SW480 (cell line): ENCODE results near the gene ASZ1.
"Not testable (repeated sequence)": the region's sequence is repeated elsewhere in the genome, so short reads cannot be mapped to it uniquely, and the experiment has no call there.

Experiments used
- DNase-seq: peaks from one replicate; pipeline ENCODE4 v3.0.0-alpha.2; 2016; ENCODE audit warnings: low spot score

ASZ1 gene

GRCh38 chr7:117427258-117427701 lies at the start of gene ASZ1:
Gene ASZ1, minus strand, starts transcription at chr7:117427493. Its CDS starts 33 bp downstream, at chr7:117427460.
- no peak for DNase-seq

GRCh38 chr7:117476557-117477215 lies 49.4 kb upstream of the ASZ1 start:
- no peak for DNase-seq

DNA sequence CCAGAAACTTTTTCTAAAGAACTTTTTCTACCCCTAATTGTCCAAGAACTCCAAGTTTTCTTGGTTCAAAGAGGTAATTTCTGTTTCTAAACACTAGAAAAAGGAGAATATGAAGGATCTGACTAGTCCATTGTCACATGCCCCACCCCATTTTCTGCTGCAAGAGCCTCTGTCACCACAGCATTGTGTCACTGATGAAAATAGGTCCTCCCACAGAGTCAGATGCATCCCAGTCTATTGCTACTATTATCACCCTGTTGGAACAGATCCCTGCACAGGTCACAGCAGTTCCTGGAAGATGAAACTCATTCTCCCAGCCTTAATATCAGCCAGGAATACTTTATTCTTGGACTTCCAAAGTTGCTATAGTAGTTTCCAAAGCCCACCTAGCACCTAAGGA lies 45.0 kb upstream of the ASZ1 start:
- DNase-seq = no peak

- DNase-seq = no peak
Measured at GRCh38 chr7:117470777-117471176, 43.5 kb upstream of the ASZ1 start.

GRCh38 chr7:117468174-117468573 lies 40.9 kb upstream of the ASZ1 start:
- DNase-seq = no peak

GRCh38 chr7:117460815-117461214 lies 33.5 kb upstream of the ASZ1 start:
- not testable (repeated sequence) for DNase-seq

GRCh38 chr7:117459735-117460134 lies 32.4 kb upstream of the ASZ1 start:
- DNase-seq = no peak

DNA sequence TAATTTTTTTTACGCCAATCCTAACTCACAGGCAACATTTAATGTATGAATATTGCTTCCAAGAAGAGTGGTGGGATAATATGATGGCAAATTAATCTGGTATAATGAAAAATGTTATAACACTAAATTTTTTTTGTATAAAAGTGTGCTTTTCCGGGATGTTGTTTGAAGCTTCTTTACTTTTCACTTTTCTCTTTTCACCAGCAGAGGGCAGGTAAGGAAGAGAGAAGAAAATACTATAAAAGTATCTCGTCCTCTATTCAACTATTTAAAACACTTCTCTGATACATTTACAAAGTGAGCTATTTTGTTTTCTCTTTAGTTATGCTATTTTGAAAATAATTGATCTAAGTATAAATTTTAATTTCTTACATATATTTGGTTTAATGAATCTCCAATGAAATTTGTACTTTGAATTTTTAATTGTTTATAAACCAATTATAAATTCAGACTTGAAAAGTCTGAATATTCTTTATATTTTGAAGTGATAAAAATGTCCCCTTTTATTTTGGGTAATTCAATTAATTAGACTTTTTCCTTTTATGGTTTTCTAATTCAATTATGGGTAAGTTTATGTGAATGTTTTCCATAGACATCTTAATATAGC lies 31.8 kb upstream of the ASZ1 start:
- DNase-seq = peak; percentile 38

DNA sequence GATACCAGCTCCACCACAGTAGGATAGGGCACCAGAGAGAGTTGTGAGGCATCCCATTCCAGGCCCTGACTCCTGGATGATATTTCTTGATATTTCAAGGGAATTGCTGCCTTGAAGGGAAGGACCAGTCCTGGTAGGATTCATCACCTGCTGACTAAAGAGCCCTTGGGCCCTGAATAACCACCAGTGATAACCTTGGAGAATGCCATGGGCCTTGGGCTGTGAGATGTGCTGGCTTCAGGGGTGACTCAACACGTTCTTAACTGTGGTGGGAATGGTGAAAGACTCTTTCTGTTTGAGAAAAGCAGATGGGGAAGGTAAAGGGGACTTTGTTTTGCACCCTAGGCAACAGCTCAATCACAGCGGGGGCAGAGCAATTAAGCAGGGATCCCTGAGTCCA lies 21.4 kb upstream of the ASZ1 start:
- no peak for DNase-seq

DNA sequence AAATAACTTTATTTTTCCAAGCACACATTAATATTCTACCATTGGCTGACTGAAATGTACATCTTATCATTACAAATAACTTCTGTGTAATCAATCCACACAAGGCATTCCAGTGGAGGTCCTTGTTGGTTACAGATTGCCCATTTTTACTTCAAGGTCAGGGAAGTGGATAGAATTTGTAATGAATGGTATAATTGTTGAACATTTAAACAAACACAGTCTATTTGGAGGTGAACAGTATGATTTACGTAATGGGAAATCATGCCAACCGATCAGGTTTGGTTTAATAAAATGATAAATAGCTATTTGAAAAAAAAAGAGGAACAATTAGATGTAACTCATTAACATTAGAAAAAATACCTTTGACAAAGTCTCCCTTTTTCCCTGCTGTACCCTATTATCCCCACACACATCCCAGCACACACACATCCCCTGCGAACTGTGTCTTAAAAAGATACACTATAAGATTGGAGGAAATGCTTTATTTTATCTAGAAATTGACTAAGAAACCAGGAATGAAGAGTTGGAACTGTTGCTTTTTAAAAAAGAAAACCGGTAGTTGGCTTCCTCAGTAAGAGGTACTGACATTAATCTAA lies 19.0 kb upstream of the ASZ1 start:
- no peak for DNase-seq

DNA sequence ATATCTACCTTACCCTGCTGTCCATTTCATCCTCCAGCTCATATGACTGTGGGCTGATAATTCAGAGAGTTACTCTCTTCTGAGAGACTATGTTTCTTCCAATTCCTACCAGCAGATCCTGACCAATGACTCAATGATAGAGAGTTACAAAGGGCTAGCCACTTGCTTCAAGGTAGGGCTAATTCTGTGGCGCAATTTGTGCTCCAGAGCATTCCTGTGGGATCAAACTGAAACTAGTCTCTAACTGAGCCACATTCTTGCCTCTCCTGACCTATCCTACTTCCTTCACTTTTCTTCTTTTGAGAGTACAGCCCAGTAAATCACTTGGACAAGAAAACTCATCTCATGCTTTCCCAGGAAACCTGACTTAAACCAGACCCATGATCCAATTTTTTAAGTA lies 17.9 kb upstream of the ASZ1 start:
- DNase-seq = peak; percentile 20

GRCh38 chr7:117444646-117445045 lies 17.4 kb upstream of the ASZ1 start:
- no peak for DNase-seq

DNA sequence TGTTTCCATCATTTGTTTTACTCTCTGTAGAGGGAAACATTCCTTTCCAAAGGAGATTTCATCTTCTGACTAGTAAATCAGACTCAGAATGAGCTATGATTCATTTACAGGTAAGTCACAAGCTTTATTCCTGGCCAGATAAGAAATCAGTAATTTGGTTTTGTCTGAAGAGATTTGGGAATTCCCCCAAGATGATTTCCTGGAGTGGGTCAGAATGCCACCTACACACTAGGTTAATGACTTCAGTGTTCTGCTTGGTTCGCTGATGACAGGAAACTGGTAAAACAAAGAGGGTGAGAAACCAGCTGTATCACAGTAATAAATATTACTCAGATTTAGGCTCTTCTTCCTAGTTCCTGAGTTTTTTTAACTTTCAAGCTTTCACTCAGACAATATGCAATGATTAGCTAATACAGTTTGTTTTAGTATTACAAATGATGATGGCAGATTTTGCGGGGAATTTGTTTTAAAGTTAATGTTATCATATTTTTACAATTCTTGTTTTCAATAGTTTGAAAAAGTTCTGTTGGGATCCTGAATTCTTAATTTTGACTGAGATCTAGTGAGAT lies 8.3 kb upstream of the ASZ1 start:
- no peak for DNase-seq

- DNase-seq = no peak
Measured at GRCh38 chr7:117424090-117424829, 3.0 kb downstream of the ASZ1 start.

GRCh38 chr7:117414591-117414990 lies 12.7 kb downstream of the ASZ1 start:
- DNase-seq = not testable (repeated sequence)

- no peak for DNase-seq
Measured at GRCh38 chr7:117412946-117413559, 14.2 kb downstream of the ASZ1 start.

DNA sequence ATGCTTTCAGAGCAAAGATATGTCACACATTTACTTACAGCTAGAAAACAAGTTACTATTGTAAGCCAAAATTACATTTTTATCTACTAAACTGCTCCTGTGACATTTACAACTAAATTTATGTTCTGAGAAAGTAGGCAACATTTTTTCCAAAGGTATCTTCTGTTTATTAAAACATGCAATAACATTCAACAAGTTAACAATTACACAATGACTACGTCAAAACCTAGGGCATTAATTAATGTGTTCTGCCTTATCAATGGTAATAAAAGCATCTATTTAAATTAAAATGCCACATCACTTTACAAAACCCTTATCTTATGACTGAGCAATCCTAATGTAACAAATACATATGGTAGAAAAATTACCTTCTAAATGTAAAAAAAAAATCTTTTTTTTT lies 14.9 kb downstream of the ASZ1 start:
- no peak for DNase-seq

- no peak for DNase-seq
Measured at GRCh38 chr7:117411539-117411938, 15.8 kb downstream of the ASZ1 start.

DNA sequence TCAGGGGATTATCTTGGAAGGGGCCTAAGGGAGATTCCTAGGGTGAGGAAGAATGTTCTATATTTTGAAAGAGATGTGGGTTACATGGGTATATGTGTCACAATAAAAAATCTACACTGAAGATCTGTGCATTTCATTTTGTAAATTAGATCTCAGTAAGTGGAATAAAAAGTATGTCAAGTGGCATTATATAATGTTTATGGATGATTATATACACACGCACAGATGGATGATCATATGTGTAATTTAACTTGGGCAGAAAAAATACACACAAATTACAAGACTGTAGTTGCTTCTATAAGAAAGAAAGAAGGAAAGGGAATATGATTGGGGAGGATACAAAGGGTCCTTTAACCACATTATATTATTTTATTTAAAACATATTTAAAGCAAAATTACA lies 18.5 kb downstream of the ASZ1 start:
- no peak for DNase-seq

DNA sequence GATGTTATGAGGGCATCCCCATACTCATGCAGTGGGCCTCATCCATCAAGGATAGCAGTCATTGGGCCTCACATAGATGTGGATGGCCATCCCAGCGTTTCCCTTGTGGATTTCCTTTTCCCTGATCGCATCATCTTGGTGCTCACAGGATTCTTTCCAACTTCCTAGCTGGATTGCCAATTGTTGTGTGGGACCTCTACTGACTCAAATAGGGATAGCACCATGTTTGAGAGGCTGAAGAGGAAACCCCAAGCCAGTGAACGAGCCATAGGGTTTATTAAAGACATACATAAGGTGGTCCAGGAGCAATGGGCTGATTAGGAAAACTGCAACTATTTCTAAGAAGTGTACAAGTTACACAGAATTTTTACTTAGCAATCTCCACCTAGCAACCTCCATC lies 21.8 kb downstream of the ASZ1 start:
- no peak for DNase-seq

GRCh38 chr7:117403737-117404136 lies 23.6 kb downstream of the ASZ1 start:
- DNase-seq = no peak

GRCh38 chr7:117402109-117402508 lies 25.2 kb downstream of the ASZ1 start:
- no peak for DNase-seq
